ENCODE data around the gene ADAP1. TPM values are rescaled to one million over a fixed set of nuclear protein-coding genes. Genes with fewer than 3 reads are reported as not detected.

Gene ADAP1
- total and polyA plus RNA-seq, 9 donors, result 2.0 to 6.1 (median 3.3) TPM

- H3K4me3 ChIP-seq (ENCODE audit: low read length), result no peak overlapping the region
- no peak for DNase-seq
- no peaks in the 10 kb centered on the region for H3K9me3 ChIP-seq (replicated peaks; ENCODE audit: control insufficient read depth, low read depth, low read length)
- H3K27ac ChIP-seq (ENCODE audit: low read length), result no peak overlapping the region
- no peaks in the 10 kb centered on the region for H3K27me3 ChIP-seq (ENCODE audit: control insufficient read depth, insufficient read depth, low read length)
- H3K4me1 ChIP-seq (ENCODE audit: control insufficient read depth, insufficient read depth, low read length), result peaks cover 9% of the 10 kb centered on the region
- WGBS (ENCODE audit: insufficient coverage), result 83% methylated on average over 19 of the region's 22 CpGs
- peaks cover 72% of the 10 kb centered on the region for H3K36me3 ChIP-seq (ENCODE audit: control insufficient read depth, insufficient read depth, low read length)
Measured at GRCh38 chr7:867406-868188, 86.9 kb downstream of the ADAP1 start.

GRCh38 chr7:867001-867405 lies 87.5 kb downstream of the ADAP1 start:
- DNase-seq, result no peak
- H3K36me3 ChIP-seq (ENCODE audit: control insufficient read depth, insufficient read depth, low read length), result peaks cover 72% of the 10 kb centered on the region
- no peak overlapping the region for H3K4me3 ChIP-seq (ENCODE audit: low read length)
- no peaks in the 10 kb centered on the region for H3K9me3 ChIP-seq (replicated peaks; ENCODE audit: control insufficient read depth, low read depth, low read length)
- H3K4me1 ChIP-seq (ENCODE audit: control insufficient read depth, insufficient read depth, low read length), result peaks cover 3% of the 10 kb centered on the region
- WGBS (ENCODE audit: insufficient coverage), result 84% methylated on average over 18 of the region's 18 CpGs
- H3K27ac ChIP-seq (ENCODE audit: low read length), result no peak overlapping the region
- no peaks in the 10 kb centered on the region for H3K27me3 ChIP-seq (ENCODE audit: control insufficient read depth, insufficient read depth, low read length)

GRCh38 chr7:865921-866320 lies 88.6 kb downstream of the ADAP1 start:
- no peaks in the 10 kb centered on the region for H3K27me3 ChIP-seq (ENCODE audit: control insufficient read depth, insufficient read depth, low read length)
- no peak overlapping the region for H3K4me3 ChIP-seq (ENCODE audit: low read length)
- H3K9me3 ChIP-seq (replicated peaks; ENCODE audit: control insufficient read depth, low read depth, low read length), result no peaks in the 10 kb centered on the region
- H3K36me3 ChIP-seq (ENCODE audit: control insufficient read depth, insufficient read depth, low read length), result peaks cover 78% of the 10 kb centered on the region
- H3K27ac ChIP-seq (ENCODE audit: low read length), result no peak overlapping the region
- no peak for DNase-seq
- WGBS (ENCODE audit: insufficient coverage), result 96% methylated on average over 25 of the region's 25 CpGs
- no peaks in the 10 kb centered on the region for H3K4me1 ChIP-seq (ENCODE audit: control insufficient read depth, insufficient read depth, low read length)

- 94% methylated on average over 4 of the region's 16 CpGs for WGBS (ENCODE audit: insufficient coverage)
- Histone ChIP-seq H3K27me3 (ENCODE audit: control insufficient read depth, insufficient read depth, low read length) (no peaks in the 10 kb centered on the region), H3K27ac (ENCODE audit: low read length) (no peak overlapping the region), H3K9me3 (replicated peaks; ENCODE audit: control insufficient read depth, low read depth, low read length) (no peaks in the 10 kb centered on the region), H3K4me1 (ENCODE audit: control insufficient read depth, insufficient read depth, low read length) (no peaks in the 10 kb centered on the region), H3K4me3 (ENCODE audit: low read length) (no peak overlapping the region), H3K36me3 (ENCODE audit: control insufficient read depth, insufficient read depth, low read length) (peaks cover 82% of the 10 kb centered on the region)
- no peak for DNase-seq
Measured at GRCh38 chr7:863106-863505, 91.4 kb downstream of the ADAP1 start.

- Histone ChIP-seq H3K36me3 (ENCODE audit: control insufficient read depth, insufficient read depth, low read length) (peaks cover 82% of the 10 kb centered on the region), H3K27ac (ENCODE audit: low read length) (no peak overlapping the region), H3K4me1 (ENCODE audit: control insufficient read depth, insufficient read depth, low read length) (no peaks in the 10 kb centered on the region), H3K9me3 (replicated peaks; ENCODE audit: control insufficient read depth, low read depth, low read length) (no peaks in the 10 kb centered on the region), H3K4me3 (ENCODE audit: low read length) (no peak overlapping the region), H3K27me3 (ENCODE audit: control insufficient read depth, insufficient read depth, low read length) (no peaks in the 10 kb centered on the region)
- 64% methylated on average over 5 of the region's 6 CpGs for WGBS (ENCODE audit: insufficient coverage)
- DNase-seq, result no peak
Measured at GRCh38 chr7:862157-862556, 92.3 kb downstream of the ADAP1 start.

- Histone ChIP-seq H3K36me3 (ENCODE audit: control insufficient read depth, insufficient read depth, low read length) (peaks cover 86% of the 10 kb centered on the region), H3K4me3 (ENCODE audit: low read length) (no peak overlapping the region), H3K27me3 (ENCODE audit: control insufficient read depth, insufficient read depth, low read length) (no peaks in the 10 kb centered on the region), H3K4me1 (ENCODE audit: control insufficient read depth, insufficient read depth, low read length) (no peaks in the 10 kb centered on the region), H3K9me3 (replicated peaks; ENCODE audit: control insufficient read depth, low read depth, low read length) (no peaks in the 10 kb centered on the region), H3K27ac (ENCODE audit: low read length) (no peak overlapping the region)
- DNase-seq, result no peak
- 100% methylated on average over 2 of the region's 9 CpGs for WGBS (ENCODE audit: insufficient coverage)
Measured at GRCh38 chr7:861222-861621, 93.3 kb downstream of the ADAP1 start.

- no peak for DNase-seq
- WGBS (ENCODE audit: insufficient coverage), result 96% methylated on average over 21 of the region's 21 CpGs
- H3K27ac ChIP-seq (ENCODE audit: low read length), result no peak overlapping the region
- H3K4me1 ChIP-seq (ENCODE audit: control insufficient read depth, insufficient read depth, low read length), result no peaks in the 10 kb centered on the region
- no peaks in the 10 kb centered on the region for H3K9me3 ChIP-seq (replicated peaks; ENCODE audit: control insufficient read depth, low read depth, low read length)
- H3K4me3 ChIP-seq (ENCODE audit: low read length), result no peak overlapping the region
- no peaks in the 10 kb centered on the region for H3K27me3 ChIP-seq (ENCODE audit: control insufficient read depth, insufficient read depth, low read length)
- H3K36me3 ChIP-seq (ENCODE audit: control insufficient read depth, insufficient read depth, low read length), result peaks cover 86% of the 10 kb centered on the region
Measured at GRCh38 chr7:860149-860548, 94.3 kb downstream of the ADAP1 start.

GRCh38 chr7:859359-860030 lies 95.0 kb downstream of the ADAP1 start:
- Histone ChIP-seq H3K27ac (ENCODE audit: low read length) (no peak overlapping the region), H3K27me3 (ENCODE audit: control insufficient read depth, insufficient read depth, low read length) (no peaks in the 10 kb centered on the region), H3K4me1 (ENCODE audit: control insufficient read depth, insufficient read depth, low read length) (no peaks in the 10 kb centered on the region), H3K4me3 (ENCODE audit: low read length) (no peak overlapping the region), H3K9me3 (replicated peaks; ENCODE audit: control insufficient read depth, low read depth, low read length) (no peaks in the 10 kb centered on the region), H3K36me3 (ENCODE audit: control insufficient read depth, insufficient read depth, low read length) (peaks cover 88% of the 10 kb centered on the region)
- DNase-seq, result no peak
- WGBS (ENCODE audit: insufficient coverage), result 74% methylated on average over 12 of the region's 16 CpGs

- H3K4me1 ChIP-seq (ENCODE audit: control insufficient read depth, insufficient read depth, low read length), result no peaks in the 10 kb centered on the region
- WGBS (ENCODE audit: insufficient coverage), result 55% methylated on average over 5 of the region's 9 CpGs
- DNase-seq, result no peak
- peaks cover 94% of the 10 kb centered on the region for H3K36me3 ChIP-seq (ENCODE audit: control insufficient read depth, insufficient read depth, low read length)
- H3K9me3 ChIP-seq (replicated peaks; ENCODE audit: control insufficient read depth, low read depth, low read length), result no peaks in the 10 kb centered on the region
- H3K27ac ChIP-seq (ENCODE audit: low read length), result no peak overlapping the region
- H3K27me3 ChIP-seq (ENCODE audit: control insufficient read depth, insufficient read depth, low read length), result no peaks in the 10 kb centered on the region
- no peak overlapping the region for H3K4me3 ChIP-seq (ENCODE audit: low read length)
Measured at GRCh38 chr7:857661-858060, 96.8 kb downstream of the ADAP1 start.

GRCh38 chr7:856444-857095 lies 97.9 kb downstream of the ADAP1 start:
- Histone ChIP-seq H3K36me3 (ENCODE audit: control insufficient read depth, insufficient read depth, low read length) (peaks cover 94% of the 10 kb centered on the region), H3K9me3 (replicated peaks; ENCODE audit: control insufficient read depth, low read depth, low read length) (no peaks in the 10 kb centered on the region), H3K27ac (ENCODE audit: low read length) (no peak overlapping the region), H3K4me1 (ENCODE audit: control insufficient read depth, insufficient read depth, low read length) (no peaks in the 10 kb centered on the region), H3K4me3 (ENCODE audit: low read length) (no peak overlapping the region), H3K27me3 (ENCODE audit: control insufficient read depth, insufficient read depth, low read length) (no peaks in the 10 kb centered on the region)
- DNase-seq, result no peak
- 89% methylated on average over 29 of the region's 30 CpGs for WGBS (ENCODE audit: insufficient coverage)

Measured in muscle of leg (tissue), 11 donors.